Erythroblast (primary cell): ENCODE results near the gene DROSHA.

Experiments
- DNase-seq, 2 experiments: peaks; one replicate each; lab custom pipeline; 2025; lab: John Stamatoyannopoulos, UW
- GATA1 ChIP-seq: IDR thresholded peaks from 2 replicates; pipeline ENCODE4 v1.6.1; 2011; ENCODE audit warnings: low read depth, mild to moderate bottlenecking, control low read depth, low read length, moderate library complexity
- POLR2A ChIP-seq: IDR thresholded peaks from 2 replicates; pipeline ENCODE4 v1.6.1; 2011; ENCODE audit warnings: mild to moderate bottlenecking, low read length

DROSHA gene

DNA sequence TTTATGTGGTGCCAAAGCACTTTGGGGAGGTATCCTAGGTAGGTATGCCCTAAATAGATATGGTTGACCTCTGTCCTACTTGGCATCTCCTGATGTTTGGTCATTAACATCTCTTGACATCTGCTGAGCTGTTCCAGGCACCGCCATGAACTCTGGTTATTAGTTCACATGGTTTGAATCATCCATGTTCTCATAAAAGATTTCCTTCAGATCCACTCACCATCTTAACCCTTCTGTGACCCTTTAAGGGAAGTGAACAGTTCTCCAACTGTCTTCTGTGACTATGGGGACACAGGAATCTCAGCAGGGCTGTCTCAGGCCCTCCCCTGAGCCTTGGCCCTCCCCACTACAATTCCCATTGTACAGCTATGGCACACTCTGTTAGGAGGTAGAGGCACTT, 170.7 kb downstream of the DROSHA start:
- TF ChIP-seq GATA1 (no peak), POLR2A (no peak)
- no peak for DNase-seq

DNA sequence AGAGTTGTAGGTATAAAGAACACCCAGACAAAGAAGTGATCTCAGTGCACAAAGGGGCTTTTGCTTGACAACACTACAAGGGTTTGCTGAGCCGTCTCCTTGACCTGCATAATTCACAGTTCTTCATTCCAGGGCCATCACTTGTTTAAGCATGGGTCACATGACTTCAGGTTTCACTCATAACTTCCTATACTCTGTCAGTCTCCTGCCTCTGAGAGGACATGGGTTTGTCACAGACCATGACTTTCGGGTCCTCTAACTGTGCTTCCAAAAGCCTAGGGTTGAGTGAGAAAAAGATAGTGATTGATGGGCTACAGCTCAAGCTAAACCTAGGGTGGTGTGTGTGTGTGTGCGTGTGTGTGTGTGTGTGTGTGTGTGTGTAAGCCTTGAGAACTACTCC, 172.1 kb downstream of the DROSHA start:
- TF ChIP-seq GATA1: no peak
- no peak for DNase-seq

DNA sequence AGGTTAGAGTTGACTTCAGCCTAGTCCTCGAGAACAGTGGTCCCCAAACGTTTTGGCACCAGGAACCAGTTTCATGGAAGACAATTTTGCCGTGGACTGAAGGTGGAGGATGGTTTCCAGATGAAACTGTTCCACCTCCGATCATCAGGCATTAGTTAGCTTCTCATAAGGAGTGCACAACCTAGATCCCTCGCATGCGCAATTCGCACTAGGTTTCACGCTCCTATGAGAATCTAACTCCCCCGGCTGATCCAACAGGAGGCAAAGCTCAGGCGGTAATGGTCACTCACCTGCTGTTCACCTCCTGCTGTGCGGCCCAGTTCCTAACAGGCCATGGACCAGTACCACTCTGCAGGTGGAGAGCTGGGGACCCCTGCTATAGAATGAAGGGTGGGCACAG, 174.9 kb downstream of the DROSHA start:
- no peak for TF ChIP-seq GATA1
- no peak for TF ChIP-seq POLR2A
- DNase-seq: no peak

DNA sequence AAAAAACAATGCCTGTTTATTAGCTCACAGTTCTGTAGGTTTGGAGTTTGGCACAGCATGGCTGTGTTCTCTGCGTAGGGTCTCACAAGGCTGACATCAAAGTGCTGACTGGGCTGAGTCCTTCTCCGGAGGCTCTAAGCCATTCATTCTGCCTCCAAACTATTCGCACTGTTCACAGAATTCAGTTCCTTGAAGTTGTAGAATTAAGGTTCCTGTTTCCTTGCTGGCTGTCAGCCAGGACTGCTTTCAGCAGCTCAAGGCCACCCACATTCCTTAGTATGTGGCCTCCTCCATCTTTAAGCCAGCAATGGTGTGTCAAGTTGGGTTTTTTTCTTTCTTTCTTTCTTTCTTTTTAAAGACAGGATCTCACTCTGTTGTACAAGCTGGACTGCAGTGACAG, 176.6 kb downstream of the DROSHA start:
- no peak for DNase-seq
- TF ChIP-seq GATA1 (no peak), POLR2A (no peak)
